Suppressor macrophage treated with lipopolysaccharide for 1 hour (primary cell): Measurements from ENCODE around the gene GPR3.
"Not testable (repeated sequence)": the region's sequence is repeated elsewhere in the genome, so short reads cannot be mapped to it uniquely, and the experiment has no call there.

ENCODE experiments used
- DNase-seq, 3 donors: peaks; one replicate each; pipeline ENCODE4 v3.0.0-alpha.2; 2020 to 2022

GPR3 gene

DNA sequence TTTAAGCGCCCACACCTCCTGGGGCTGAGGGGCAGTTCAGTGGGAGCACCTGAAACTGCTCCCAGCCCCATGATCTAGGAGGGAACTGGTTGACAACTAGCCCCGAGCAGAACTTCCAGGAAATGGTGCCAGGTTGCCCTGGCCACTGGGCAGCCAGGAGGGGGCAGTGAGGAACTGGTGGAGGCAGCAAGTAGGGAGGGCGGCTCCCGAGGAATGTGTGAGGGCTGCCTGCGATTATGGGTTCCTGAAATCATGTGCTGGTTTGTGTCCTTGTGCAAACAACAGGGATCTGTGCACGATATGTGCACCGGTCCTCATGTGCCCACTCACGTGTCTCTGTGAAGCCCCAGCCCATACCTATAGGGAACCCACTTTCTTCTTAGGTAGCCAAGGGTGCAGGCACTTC, 9.9 kb downstream of the GPR3 start:
- peak; percentile 75 to 82 (median 76) for DNase-seq

DNA sequence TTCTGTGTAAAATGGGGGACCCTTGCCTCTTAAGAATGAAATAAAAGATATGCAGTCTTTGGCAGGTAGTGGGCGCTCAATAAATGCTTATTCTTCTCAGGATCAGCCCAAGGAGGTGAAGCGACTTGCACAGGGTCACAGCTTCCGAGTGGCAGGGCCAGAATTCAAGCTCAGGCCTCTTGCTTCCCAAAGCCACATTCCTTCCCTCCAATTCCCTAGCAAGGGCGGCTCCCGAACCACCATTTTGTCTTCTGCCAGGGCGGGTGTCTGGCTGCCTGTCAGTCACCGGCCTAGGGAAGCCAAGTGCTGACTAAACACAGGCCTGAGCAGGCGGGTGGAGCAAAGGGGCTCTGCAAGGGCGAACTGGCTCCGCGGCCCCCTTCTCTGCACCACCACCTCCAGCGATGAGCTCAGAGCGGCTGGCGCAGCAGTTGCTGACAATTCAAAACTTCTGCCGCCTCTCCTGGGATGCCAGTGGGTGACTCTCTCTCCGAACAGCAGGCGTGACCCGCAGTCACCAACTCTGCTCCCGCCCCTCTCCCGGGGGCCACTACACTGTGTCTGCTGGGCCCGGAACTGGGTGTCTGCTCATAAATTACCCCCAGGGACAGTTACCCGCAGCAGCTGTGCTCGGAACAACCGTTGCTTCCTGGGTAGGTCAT, 10.8 kb downstream of the GPR3 start:
- DNase-seq = peak; percentile 69 to 78 (median 75)

DNA sequence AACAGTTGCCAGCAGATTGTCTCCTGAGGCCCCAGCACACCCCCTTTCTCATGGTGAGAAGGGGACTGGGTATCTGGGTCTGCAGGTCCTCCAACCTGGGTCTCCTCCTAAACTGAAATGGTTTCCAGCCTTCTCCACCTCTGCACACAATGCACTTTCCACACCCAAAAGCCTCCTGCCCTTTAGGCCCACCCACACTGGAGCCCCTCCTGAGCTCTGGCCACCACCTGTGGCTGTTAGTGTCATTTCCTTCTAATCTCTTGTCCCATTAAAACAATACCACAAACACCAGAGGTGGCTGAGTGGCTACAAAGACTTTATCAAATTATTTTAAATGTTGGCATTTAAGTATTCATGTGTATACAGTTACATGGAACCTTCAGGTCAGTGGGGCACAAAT, 11.5 kb downstream of the GPR3 start:
- no peak for DNase-seq

DNA sequence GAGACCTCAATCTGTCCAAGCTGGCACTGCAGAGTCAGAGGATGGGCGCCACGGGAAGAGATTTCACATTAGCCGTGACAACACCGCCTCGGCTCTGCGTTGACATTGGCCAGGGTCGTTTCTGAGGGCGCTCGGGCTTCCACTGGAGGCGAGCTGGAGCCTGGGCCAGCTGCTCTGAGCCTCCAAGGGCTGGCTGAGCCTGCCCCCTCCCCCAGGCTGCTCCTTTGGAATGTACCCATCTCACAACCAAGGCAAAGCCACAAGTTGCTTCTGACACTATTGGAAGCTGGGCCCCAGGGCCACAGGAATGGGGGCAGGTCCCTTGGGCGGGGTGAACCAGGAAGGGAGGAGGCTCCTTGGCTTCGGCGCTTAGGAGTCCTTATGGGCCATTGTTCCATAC, 12.7 kb downstream of the GPR3 start:
- DNase-seq = no peak

DNA sequence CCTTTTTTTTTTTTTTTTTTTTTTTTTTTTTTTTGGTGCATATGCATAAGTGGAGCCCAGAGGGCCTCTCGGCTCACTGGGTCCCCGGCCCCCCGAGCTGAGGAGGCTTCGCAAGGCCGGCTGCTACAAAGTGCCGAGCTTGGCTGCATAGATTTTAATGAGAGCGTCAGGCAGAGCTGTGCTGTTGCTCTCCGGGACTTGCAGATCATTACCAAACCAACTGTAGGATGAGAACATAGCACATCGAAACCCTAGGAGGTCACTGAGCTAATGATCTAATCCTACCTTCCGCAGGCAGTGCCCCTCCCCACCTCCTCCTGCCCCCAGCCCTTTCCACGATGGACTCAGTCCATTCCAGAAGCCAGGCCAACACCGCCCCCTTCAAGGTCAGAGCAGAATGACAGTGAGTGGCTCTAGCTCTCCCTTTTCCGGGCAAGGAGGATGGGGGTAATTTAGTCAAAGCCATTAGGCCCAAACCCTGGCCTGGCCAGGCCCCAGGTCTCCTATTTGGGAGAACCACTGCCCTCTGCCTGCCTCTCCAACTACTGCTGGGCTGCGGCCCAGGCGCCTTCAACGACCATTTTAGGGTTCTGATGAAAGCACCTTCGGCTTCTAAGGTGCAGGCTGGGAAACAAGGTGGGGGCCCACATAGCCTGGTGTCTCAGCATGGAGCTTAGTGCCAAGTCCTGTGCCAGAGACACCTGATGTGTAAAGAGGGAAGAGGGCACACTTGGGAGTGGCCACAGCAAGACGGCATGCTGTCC, 13.4 kb downstream of the GPR3 start:
- DNase-seq = not testable (repeated sequence)

DNA sequence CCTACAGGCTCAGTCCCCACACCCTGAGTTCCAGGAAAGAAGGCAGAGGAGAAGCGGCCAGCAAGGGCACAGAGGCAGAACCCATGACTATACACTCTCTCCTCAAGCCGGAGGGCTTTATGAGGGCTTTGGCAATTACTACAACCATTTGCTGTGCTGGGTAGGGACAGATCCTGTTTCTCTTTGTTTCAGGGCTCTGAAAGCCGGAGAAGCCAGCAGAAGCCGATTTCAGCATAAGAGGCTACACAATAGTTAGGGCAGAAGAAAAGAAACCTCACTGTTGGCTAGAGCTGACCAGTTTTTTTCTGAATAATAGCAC, 13.9 kb downstream of the GPR3 start:
- no peak for DNase-seq

DNA sequence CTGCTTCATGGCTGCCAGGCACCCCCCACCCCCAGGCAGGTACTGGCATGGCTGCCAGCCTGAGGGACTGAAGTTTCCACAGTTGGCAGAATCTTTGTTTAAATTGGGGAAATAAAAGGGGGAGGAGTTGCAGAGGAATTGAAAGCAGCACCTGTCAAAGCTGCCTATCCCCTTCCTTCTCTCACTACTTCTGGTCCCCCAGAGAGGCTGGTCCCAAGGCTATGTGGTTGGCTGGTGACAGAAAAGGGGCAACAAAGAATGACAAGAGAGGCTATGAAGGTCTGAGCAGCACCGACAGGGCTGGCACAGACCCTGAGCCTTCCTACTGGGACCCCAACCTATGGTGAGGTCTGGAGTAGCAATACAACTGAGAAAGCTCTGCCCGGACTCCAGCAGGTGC, 14.4 kb downstream of the GPR3 start:
- not testable (repeated sequence) for DNase-seq

DNA sequence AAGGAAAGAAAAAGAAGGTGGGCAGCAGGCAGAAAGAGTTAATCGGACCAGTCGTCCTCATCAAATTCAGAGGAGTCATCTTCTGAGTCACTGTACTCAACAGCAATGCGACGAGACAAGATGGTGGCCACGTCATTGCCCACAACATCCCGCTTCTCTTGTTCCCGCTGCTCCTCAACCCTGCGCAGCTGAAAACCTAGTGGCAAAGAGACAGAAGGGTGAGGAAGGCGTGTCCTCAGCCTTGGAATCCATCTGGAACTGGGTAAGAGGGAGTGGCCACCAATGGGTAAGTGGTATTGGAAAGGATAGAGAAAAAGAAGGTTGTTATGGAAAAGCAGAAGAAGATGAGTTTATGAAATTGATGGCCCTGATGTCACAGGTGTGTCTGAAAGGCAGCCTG, 15.7 kb downstream of the GPR3 start:
- no peak for DNase-seq

DNA sequence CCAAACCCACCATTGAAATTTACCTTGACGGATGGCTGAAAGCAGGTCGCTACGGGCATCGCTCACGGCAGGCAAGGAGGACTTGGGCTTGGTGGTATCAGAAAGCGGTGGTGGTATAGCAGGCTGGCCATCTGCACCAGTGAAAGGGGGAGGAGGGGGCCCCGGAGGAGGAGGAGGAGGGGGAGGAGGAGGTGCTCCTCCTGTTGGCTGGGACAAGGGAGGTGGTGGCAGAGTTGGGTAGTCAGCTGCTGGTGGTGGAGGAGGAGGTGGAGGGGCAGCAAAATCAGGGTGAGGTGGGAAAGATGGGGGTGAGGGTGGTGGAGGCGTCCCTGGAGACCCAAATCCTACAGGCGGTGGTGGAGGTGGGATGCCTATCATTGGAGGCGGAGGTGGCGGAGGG, 17.2 kb downstream of the GPR3 start:
- no peak for DNase-seq

DNA sequence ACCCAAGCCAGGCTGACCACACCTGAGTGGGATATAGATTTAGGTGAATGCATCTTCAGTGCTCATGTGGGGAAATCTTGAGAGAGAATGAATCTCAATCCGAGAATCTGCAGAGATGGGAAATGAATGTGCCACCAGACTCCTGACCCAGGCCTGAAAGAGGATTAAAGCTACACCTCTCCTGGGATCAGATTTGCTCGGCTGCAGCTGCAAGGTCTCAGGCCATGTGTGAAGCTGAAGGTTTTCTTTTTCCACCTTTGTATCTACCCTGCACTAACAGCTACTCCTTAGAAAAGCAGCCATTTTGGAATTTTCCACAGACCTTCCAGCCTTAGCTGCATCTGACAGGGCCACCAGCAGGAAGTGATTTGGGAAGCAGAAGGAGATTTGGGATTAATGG, 18.3 kb downstream of the GPR3 start:
- no peak for DNase-seq

DNA sequence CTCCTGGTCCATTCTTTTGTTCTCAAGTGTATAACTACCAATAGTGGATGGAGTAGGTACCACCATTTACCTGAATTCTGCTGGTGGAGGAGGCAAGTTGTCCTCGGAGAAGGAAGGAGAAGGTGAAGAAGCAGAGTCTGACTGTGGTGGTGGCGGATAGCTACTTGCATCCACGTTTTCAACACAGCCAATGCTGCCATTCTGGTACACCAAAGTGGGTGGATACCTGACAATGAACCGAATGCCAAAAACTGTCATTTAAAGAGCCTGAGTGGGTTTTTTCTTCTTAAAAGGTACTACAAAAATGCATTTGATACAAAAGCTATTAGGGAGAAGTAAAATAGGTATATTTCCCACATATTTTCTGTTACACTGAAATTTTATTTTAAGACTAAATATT, 20.1 kb downstream of the GPR3 start:
- DNase-seq = no peak

DNA sequence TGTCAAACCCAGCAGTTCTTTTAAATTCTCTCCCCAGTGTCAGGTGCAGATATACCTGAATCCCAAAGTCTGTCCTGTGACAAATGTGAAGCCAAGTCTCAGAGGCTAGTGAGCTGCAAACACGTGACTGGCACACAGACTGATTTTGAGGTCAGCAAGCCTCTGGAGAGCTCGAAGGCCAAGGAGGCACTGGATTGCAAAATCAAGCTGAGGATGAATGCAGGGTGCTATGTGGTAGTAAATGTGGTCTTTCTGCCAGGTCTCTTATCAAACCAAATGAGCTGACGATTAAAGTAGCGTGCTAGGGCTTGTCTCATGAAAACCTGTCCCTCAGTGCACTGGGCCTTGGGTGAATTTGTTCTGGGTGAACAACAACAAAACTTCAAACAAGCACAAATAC, 20.6 kb downstream of the GPR3 start:
- DNase-seq = no peak

DNA sequence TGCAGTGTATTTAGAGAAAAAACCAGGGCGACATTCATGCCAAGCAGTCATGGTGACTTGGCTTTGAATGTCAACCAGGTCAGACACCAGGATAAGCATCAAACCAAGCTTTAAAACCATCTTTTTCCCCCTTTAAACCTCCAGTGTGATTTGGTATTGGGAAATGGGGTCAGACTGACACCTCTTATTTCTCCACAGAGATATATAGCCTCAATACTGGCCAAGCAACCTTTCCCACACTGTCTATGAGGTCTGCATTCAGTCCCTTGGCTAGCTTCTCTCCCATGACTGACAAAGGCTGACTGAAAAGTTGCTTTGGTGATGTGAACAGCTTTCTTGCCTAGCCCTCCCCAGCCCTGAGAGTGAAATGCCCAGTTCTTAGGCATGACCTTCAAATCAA, 21.7 kb downstream of the GPR3 start:
- DNase-seq = no peak

DNA sequence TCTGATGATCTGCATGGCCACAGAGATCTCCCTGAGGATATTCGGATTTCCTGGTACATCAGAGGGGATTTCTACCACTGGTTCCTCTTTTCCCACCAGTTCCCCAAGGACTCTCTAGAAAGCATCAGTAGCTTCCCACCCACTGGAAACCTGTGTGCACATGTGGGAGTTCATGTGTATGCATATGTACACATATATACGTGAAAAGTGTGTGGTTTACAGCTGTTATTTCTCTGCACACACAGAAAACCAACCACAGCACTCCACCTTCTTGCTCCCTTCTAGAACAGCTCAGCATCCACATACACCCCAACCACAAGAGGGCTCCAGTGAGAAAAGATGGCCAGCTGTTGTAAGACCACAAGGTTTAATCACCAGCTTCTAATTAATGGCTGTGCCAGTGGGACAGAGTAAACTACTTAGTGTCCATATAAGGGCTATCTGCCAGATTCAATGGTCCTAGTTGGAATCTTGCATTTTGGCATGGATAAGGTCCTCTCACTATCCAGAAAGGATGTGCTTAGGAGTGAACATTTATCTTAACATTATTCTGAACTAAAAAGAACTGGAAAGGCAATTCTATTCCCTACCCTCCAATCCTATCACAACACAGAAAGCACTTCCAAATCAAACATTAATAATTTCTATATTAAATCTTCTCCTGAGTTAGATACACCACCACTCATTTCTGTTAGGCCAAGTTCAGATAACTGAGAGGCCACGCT, 24.1 kb downstream of the GPR3 start:
- DNase-seq = peak; percentile 68 to 74 (median 72)

DNA sequence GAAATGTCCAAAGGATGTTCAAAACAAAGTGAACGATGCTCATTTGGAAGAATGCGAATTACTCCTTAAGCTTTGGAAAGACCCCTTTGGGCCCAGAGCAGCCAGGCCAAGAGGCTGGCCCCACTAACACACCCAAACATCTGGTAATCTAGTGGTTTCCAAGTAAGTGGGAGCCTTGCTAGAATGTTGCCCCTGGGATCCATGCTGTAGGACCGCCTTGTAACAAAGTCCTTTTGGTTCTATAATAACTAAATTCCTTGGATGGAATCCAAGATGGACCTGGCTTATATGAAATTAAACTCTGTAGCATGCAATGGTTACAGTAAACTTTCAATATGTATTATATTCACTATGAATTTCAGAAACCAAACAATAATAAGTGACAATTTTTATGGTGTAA, 25.3 kb downstream of the GPR3 start:
- no peak for DNase-seq

DNA sequence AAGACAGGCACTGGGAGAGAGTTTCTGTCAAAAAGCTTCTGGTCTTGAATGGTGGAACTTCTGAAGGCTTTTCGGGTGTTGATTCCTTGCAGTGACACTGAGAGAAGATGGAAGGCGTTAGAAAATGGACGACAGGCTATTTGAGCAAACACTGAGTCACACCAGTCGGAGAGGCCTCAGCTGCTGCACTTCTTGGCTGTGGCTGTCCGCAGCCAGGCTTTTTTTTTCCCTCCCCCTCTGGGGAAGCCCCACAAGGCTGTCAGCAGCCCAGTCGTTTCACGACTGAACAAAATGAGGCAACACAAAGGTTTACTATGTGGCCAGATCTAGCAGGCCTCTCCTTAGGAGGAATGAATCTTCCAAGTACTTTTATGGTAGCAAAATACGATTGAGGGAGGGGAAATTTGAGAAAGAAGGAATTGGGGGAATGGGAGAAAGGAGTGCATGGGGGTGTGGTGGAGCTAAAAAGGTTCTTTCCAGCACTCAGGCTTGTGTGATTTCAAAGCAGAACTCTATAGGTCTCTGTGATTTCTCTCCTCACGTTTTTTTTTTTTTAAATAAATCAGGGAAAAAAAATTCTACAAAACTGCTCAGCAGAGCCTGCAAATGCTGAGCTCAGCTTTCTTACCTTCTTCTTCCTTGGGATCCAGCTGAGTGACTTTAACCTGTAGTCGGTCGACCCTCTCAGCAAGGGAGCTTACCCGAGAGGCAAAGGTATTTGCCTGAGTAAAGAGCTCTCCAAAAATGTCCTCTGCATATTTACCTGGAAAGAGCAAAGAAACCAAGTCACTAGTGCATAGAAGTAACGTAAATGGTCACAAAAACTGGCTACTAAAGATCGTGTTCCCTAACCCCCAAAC, 26.1 kb downstream of the GPR3 start:
- peak; percentile 74 to 81 (median 77) for DNase-seq

DNA sequence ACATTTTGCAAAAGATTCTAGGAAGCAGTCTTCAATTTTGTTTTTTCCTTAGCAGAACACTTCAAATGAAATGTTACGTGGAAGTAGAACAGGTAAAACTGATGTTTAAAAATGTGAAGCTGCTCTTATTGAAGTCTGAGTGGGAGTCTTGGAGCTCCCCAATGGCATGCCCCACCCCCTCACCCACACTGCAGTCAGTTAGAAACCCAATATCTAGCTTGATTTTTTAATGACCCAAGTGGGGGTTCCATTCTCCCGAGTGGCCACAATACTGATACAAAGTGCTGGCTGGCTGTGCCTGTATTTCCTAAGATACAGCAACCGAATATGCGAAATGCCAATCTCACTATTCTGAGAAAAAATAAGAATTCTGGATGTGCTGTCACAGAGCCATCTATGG, 31.3 kb downstream of the GPR3 start:
- DNase-seq = no peak

DNA sequence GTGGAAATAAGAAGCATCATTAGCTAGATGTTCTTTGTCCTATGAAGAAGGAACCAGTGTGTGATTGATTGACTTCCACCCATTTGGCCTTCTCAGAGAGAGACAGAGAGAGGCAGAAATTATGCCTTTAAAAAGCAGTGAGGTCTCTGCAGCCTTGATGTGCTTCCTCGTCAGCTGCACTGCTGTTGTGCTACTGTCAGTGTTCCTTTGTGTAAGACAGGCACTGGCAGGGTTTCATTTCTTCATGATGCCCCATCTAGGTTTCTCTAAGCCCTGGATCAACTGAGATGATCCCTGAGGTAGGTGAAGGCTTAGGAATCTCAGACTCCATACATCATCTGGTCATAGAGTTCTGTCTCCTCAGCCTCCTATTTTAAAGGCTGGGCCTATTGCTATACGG, 34.9 kb downstream of the GPR3 start:
- no peak for DNase-seq

DNA sequence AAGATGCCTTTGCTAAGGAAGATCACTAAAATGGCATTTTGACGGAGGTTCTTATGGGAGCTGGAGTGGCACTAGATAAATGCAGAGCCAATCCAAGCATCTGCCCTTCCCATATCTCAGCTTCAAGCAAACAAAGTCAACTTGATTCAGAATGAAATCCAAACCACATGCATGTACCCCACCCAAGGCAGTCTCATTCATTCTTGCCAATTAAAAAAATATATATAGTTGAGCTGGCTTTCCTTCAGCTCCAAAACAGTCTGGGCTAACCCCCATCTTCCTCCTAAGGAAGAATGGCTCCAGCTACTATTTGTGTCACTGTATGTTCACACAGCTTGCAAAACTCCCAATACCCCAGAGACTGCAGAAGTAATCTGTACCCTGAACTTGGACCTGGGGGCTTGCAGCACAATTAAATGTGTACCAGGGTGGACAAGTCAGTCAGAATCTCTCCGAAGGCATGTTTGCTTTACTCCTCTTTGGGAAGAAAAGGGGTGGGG, 35.4 kb downstream of the GPR3 start:
- no peak for DNase-seq

DNA sequence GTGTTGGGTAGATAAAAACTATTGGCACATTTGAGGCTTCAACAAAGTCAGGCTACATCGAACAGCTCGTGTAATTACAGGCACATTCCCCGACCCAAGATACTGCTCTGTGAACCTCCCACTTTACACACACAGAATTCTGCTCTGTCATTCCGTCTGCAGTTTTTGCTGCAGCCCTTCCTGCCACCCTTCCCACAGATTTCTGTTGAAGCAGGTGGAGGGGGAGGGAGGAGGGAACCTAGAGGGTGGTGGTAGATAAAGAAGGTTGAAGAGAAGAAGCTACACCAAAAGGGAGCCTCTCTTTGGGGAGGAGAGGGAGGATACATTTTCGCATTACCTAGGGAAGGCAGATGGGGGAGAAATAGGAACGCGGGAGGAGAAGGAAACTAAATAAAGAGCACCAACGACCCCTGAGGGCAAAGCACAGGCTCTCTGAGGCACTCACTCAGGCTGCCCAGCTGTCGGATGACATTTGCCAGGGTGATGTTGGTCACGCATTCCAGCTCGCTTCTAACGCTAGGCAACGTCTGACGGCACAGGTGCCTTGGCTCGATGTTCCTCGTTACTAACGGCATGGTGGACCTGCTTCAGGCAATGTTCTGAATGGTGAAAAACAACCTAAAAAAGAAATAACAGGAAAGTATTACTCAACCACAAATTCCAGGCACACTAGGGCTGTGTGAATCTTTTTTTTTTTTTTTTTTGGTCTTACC, 36.0 kb downstream of the GPR3 start:
- DNase-seq = no peak

DNA sequence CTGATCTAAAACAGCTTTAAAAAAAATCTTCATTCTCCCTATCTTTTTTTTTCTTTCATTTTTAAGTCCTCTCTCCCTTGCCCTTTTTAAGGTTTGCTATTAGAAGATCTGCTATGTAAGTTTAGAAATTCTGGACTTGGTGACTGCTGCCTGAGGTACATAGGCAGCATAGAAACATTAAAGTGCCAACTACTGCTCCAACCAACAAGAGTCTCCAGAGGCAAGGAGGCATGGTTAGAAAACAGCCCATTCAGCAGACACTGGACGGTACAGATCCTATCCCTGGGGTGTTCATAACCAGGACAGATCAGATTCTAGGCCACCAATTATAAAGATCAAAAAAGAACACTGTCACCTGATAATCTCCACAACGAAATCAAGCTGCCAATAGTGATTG, 36.6 kb downstream of the GPR3 start:
- no peak for DNase-seq

DNA sequence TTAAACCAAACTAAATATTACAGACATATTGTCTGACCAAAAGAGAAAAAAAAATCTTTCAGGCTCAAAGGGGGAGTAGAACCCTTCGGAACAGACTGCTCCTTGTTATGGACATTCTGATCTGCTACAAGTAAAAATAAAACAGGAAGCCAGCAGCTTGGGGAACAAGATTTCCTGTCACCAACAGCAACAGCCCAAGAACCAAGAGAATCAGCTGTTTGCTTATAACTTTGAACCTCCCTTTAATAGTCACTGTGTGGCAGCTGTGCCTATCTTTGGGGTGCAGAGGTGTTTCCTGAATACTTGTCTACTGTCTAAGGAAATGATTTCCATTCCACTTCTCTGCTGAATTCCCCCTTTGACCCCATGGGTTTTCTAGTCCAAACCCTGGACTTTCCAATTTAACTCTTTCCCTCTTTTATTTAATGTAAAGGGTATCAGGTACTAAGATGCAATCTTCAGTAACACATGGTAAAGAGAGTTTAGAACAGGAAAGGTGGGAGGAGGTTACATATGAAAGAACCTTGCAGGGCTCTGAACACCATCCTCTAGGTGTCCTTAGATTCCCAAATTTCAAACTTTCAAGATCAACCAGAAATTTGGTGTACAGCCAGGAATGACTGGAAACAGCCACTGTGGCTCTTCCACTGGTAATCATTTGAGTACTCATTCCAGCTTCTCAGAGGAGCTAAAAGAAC, 38.6 kb downstream of the GPR3 start:
- peak; percentile 74 to 88 (median 78) for DNase-seq
